ENCODE measurements around the gene TGFBR3L.

DNA sequence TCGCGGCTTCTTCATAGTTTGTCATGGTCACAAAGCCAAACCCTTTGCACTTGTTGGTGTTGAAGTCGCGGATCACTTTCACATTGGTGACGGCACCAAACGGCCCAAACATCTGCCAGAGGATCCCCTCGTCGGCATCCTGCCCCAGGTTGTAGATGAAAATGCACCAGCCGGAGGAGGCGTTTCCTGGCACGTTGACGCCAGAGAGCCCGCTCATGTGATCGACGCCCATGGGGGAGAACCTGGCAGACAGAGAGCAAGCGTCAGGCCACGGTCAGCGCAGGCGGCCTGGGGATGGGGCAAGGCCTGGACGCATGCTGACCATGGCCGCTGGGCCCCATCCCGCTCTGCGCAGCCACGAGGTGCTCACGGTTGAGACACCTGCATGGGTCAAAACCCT is 48.9 kb downstream of the TGFBR3L start:
- TF ChIP-seq, protein P1, sequence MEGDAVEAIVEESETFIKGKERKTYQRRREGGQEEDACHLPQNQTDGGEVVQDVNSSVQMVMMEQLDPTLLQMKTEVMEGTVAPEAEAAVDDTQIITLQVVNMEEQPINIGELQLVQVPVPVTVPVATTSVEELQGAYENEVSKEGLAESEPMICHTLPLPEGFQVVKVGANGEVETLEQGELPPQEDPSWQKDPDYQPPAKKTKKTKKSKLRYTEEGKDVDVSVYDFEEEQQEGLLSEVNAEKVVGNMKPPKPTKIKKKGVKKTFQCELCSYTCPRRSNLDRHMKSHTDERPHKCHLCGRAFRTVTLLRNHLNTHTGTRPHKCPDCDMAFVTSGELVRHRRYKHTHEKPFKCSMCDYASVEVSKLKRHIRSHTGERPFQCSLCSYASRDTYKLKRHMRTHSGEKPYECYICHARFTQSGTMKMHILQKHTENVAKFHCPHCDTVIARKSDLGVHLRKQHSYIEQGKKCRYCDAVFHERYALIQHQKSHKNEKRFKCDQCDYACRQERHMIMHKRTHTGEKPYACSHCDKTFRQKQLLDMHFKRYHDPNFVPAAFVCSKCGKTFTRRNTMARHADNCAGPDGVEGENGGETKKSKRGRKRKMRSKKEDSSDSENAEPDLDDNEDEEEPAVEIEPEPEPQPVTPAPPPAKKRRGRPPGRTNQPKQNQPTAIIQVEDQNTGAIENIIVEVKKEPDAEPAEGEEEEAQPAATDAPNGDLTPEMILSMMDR (IDR thresholded peaks at IDR 0.05), result no peak
- TF ChIP-seq, protein P2, sequence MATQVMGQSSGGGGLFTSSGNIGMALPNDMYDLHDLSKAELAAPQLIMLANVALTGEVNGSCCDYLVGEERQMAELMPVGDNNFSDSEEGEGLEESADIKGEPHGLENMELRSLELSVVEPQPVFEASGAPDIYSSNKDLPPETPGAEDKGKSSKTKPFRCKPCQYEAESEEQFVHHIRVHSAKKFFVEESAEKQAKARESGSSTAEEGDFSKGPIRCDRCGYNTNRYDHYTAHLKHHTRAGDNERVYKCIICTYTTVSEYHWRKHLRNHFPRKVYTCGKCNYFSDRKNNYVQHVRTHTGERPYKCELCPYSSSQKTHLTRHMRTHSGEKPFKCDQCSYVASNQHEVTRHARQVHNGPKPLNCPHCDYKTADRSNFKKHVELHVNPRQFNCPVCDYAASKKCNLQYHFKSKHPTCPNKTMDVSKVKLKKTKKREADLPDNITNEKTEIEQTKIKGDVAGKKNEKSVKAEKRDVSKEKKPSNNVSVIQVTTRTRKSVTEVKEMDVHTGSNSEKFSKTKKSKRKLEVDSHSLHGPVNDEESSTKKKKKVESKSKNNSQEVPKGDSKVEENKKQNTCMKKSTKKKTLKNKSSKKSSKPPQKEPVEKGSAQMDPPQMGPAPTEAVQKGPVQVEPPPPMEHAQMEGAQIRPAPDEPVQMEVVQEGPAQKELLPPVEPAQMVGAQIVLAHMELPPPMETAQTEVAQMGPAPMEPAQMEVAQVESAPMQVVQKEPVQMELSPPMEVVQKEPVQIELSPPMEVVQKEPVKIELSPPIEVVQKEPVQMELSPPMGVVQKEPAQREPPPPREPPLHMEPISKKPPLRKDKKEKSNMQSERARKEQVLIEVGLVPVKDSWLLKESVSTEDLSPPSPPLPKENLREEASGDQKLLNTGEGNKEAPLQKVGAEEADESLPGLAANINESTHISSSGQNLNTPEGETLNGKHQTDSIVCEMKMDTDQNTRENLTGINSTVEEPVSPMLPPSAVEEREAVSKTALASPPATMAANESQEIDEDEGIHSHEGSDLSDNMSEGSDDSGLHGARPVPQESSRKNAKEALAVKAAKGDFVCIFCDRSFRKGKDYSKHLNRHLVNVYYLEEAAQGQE (IDR thresholded peaks at IDR 0.05; ENCODE audit: insufficient read depth in 1 of 2, low read depth in 2 of 2, low read length in 1 of 2), result no peak
- TF ChIP-seq SIN3A (IDR thresholded peaks at IDR 0.05; ENCODE audit: borderline replicate concordance, insufficient read depth, low read depth, low read length), result no peak

Data from Panc1 (cell line).